GM12892 (cell line): ENCODE results near the gene MYLIP.

Experiments
- POLR2A ChIP-seq: IDR thresholded peaks from 2 replicates; pipeline ENCODE4 v1.6.1; 2011; ENCODE audit warnings: low read depth, low read length, control low read depth
- POLR2AphosphoS5 ChIP-seq: IDR thresholded peaks from 2 replicates; pipeline ENCODE4 v1.6.1; 2011; ENCODE audit warnings: low read depth, low read length, control low read depth
- TAF1 ChIP-seq: IDR thresholded peaks from 2 replicates; pipeline ENCODE4 v1.6.1; 2011; ENCODE audit warnings: low read depth, mild to moderate bottlenecking, control low read depth, low read length, borderline replicate concordance

DNA sequence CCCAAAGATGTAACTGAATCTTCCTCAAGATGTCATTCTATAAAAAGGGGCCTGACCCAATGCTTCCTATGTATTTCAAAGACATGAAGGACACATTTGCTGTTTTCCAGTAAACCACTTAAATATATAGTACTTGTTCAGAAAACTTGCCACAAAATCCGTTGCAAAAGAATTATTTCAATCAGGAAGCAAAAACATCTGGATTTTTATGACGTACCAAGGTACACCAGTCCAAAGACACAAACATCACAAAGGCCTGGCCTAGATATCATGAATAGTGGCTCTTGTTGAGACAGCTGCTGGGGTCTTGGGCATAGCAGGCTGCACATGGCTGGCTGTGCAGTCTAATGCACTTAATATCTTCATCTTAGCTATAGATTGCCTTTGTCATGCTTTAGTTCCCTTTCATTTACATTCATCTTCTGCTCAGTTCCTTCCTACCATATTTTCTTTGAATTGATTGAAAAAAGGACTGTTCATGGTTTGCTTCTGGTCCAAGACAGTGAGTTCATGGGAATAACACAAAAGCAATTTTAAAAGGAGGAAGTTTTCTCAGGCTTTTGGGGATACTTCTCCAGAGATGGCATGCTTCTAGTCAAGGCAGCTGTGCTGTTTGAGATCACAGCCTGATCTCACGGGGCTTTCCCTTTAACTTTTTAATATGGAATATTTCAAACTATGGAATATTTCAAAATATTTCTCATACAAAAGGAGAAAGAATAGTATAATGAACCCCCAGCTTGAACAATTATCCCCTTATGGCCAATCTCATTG lies 44.5 kb downstream of the MYLIP start:
- TF ChIP-seq TAF1 (no peak), POLR2A (no peak), POLR2AphosphoS5 (no peak)
